Measurements from ENCODE around the gene SHANK2.

- TF ChIP-seq CTCF (IDR thresholded peaks at IDR 0.05) (no peak), POLR2AphosphoS5 (IDR thresholded peaks at IDR 0.05) (no peak)
Measured at GRCh38 chr11:71248251-71248570, 4.2 kb downstream of the SHANK2 start.

Data from sigmoid colon (tissue), 4 donors.